ENCODE results near the gene ZNF516.
A peak's percentile ranks its signal among the peaks of the same experiment; 100 is the strongest.

ZNF516 gene

DNA sequence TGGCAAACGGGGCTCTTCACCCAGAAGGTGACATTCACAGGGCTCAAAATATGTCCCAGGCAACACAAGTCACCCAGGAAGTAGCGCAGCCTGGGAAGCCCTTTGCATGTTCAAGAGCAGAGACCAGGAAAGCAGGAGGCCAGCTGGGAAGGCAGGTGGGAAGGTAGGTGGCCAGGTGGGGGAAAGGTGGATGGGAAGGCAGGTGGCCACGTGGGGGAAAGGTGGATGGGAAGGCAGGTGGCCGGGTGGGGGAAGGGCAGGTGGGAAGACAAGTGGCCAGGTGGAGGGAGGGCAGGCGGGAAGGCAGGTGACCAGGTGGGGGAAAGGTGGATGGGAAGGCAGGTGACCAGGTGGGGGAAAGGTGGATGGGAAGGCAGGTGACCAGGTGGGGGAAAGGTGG lies 102.7 kb downstream of the ZNF516 start:
- DNase-seq: no peak

GRCh38 chr18:76391746-76392145 lies 103.3 kb downstream of the ZNF516 start:
- DNase-seq: no peak

- DNase-seq: no peak
Measured at GRCh38 chr18:76391038-76391437, 104.0 kb downstream of the ZNF516 start.

DNA sequence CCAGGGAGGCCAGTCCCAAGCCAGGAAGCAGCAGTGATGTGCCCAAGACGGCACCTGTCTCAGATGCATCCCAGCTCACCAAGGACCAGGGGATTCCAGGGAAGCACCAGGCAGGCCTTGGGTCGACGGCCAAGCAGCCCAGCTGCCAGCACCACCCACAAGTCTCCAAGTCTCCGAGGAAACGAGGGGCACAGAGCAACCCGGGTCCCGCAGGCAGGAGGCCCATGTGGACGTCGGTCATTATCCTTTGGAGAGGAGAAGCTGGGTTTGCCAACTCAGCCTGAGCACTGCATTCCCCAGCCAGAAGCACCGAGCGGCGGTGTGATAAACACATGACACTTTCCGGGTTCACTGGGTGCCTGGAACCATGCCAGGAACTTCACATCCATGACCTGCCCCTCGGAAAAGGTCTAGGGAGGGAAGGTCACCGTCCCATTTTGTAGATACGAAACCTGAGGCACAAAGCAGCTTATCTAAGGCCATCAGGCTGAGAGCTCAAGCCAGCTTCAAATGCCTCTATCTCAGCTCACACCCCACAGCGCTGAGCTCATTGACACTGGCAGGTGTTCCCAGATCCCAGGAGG lies 104.5 kb downstream of the ZNF516 start:
- DNase-seq: no peak

DNA sequence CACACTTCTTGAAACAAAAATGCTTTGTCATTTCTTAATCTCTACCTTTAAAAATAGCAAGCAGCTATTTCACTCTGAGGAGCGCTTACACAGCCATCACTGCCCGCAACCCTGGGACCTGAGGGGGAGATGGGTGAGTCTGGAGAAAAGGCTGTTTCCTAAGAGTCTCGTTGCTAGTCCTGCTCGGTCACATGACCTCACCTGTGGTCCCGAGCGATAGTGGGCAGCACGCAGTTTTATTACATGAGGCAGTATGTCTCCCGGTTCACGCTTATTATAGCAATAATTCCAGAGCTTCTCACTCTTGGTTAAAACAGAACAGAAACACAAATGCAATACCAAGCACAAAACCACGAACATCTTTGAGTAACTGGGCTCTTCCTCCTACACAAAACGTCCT lies 105.3 kb downstream of the ZNF516 start:
- no peak for DNase-seq

DNA sequence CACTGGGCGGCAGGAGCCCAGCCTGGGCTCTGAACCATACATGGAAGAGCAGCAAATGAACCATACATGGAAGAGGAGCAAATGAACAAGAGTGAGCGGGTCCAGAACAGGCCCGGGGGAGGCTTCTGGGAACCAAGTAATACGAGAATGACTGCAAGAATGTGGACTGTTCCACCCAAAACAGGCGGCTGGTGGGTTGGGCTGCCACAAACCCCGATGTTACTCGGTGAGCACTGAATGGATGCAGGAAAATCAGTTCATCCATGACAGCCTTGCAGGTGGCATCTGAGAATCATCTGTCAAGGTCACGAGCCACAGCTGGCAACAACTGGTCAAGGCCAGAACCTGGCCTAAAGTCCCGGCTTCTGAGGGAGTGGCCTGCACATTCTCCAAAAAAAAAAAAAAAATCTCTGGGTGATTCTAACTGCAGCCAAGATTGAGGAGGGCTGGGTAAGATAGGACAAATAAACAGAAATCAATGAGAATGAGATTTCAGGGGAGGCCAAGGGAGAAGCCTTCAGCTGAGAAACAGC lies 106.1 kb downstream of the ZNF516 start:
- DNase-seq: no peak

DNA sequence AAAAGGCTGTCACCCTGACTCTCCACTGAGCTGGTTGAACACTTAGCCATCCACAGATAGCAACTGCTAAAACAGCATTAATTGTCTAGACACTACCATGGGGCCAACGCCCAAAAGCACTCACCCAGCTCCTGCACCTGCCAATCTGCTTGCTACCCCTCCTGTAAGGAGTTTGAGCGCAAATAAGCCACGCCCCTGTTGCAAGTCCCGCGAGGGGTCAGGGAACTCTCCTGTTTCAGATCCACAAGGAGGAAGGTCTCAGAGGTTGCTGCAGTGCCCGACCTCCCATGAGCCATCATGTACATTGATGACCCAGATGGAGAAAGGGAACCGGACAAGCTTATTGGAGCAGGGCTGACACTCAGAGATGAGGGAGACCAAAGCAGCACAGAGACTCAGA lies 106.8 kb downstream of the ZNF516 start:
- no peak for DNase-seq

DNA sequence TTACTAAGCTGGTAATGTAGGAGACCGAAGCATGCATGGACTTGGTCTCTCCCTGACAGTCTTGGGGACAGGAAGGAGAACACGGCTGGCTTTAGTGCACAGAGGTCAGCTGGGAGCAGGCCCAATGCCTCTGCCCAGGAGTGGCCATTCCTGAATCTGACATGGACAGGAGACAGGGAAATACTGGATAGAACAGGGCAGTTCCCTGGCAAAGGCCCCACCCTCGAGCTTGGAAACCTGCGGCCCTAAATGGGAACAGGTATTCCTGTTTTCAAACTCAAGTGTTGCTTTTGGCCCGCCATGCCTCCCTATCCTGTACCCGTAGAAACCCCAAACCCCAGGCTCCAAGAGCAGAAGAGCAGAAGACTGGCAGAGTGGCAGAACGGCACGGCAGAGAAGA lies 107.4 kb downstream of the ZNF516 start:
- DNase-seq: no peak

GRCh38 chr18:76386886-76387285 lies 108.2 kb downstream of the ZNF516 start:
- no peak for DNase-seq

DNA sequence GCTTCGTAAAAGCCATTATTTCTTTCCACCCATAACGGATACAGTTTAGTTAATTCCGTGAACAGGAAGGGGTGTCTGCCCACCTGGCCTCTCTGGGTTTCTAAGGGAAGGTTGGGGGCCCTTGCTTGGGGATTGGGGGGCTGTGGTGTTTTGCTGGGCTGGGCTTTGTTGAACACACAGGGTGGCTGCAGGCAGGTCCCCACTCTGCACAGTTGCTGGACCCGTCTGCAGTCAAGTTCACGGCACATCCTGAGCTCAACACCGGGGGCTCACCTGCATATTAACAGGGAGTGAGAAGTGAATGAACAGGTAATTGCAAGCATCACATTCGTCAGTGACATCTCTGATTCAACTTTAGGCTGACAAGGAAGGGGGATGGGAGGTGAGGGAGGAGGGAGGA lies 109.0 kb downstream of the ZNF516 start:
- no peak for DNase-seq

DNA sequence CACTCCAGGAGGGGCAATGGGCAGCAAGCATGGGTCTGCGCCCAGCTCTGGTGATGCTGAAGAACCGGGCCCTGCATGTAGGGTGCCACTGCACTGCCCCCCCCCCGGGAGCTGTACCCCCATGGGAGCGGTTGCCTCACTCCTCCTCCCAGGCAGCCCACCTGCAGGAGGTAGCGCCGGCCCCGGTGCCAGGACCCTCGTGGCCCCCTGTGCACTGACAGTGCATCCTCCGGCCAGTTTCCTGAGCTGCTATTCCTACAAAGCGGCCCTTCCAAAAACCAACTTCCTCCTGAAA lies 109.4 kb downstream of the ZNF516 start:
- DNase-seq: no peak

GRCh38 chr18:76384861-76385680 lies 110.0 kb downstream of the ZNF516 start:
- no peak for DNase-seq

GRCh38 chr18:76384114-76384790 lies 110.8 kb downstream of the ZNF516 start:
- no peak for DNase-seq

GRCh38 chr18:76383636-76384035 lies 111.4 kb downstream of the ZNF516 start:
- no peak for DNase-seq

GRCh38 chr18:76382275-76382674 lies 112.8 kb downstream of the ZNF516 start:
- no peak for DNase-seq

- DNase-seq: no peak
Measured at GRCh38 chr18:76380791-76381405, 114.1 kb downstream of the ZNF516 start.

GRCh38 chr18:76380127-76380729 lies 114.8 kb downstream of the ZNF516 start:
- DNase-seq: no peak

- DNase-seq: no peak
Measured at GRCh38 chr18:76379226-76380126, 115.6 kb downstream of the ZNF516 start.

GRCh38 chr18:76378526-76379215 lies 116.4 kb downstream of the ZNF516 start:
- no peak for DNase-seq

DNA sequence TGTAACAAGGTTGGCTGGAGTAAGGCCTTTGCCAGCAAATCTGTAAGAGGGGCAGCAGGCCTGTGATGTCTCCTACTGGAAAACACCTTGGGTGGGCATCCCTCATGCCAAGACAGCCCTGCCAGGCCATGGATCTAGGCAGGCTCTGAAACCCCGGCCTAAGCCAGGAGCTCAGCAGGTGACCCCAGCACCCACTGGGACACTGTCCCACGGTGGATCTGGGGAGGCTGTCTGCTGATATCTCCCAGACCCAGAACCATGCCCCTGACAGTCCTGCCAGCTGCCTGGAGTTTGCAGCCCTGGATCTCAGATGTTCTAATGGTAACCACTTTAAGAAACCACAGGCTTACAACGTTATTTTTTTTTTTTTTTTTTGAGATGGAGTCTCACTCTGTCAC lies 117.7 kb downstream of the ZNF516 start:
- no peak for DNase-seq

- DNase-seq: peak in 1 of 2 experiments; percentile 30
Measured at GRCh38 chr18:76376668-76377358, 118.2 kb downstream of the ZNF516 start.
